MM.1S (cell line): ENCODE results near the gene KIDINS220.

Source experiments
- DNase-seq: peaks from one replicate; pipeline ENCODE4 v3.0.0-alpha.2; 2015
- H2AFZ ChIP-seq: fragments of 300-600 bp; sonication (generic); 2 replicates; pipeline ENCODE4 v1.6.0; 2016; ENCODE audit warnings: antibody characterized with exemption, low read length
- H3F3A ChIP-seq: fragments of 300-600 bp; sonication (generic); 2 replicates; pipeline ENCODE4 v1.6.1; 2016; ENCODE audit warnings: mild to moderate bottlenecking, antibody characterized with exemption, low read length, moderate library complexity, mixed read lengths; ENCODE audit not compliant: insufficient read depth
- H3K27ac ChIP-seq: fragments of 300-600 bp; sonication (generic); 2 replicates; pipeline ENCODE4 v1.5.1; 2016; ENCODE audit warnings: mild to moderate bottlenecking, low read length
- H3K27me3 ChIP-seq: fragments of 300-600 bp; sonication (generic); replicated peaks from 2 replicates; pipeline ENCODE4 v1.6.0; 2016; ENCODE audit warnings: low read length; ENCODE audit not compliant: insufficient read depth
- H3K36me3 ChIP-seq: fragments of 300-600 bp; sonication (generic); replicated peaks from 2 replicates; pipeline ENCODE4 v1.6.1; 2016; ENCODE audit warnings: mild to moderate bottlenecking, low read length, mixed read lengths; ENCODE audit not compliant: insufficient read depth
- H3K4me1 ChIP-seq: fragments of 300-600 bp; sonication (generic); 2 replicates; pipeline ENCODE4 v1.6.1; 2016; ENCODE audit warnings: low read length, mixed read lengths
- H3K4me2 ChIP-seq: fragments of 300-600 bp; sonication (generic); 2 replicates; pipeline ENCODE4 v1.6.0; 2016; ENCODE audit warnings: low read depth, low read length
- H3K4me3 ChIP-seq: fragments of 300-600 bp; sonication (generic); 2 replicates; pipeline ENCODE4 v1.5.1; 2016; ENCODE audit warnings: low read length, mixed read lengths
- H3K79me2 ChIP-seq: fragments of 300-600 bp; sonication (generic); 2 replicates; pipeline ENCODE4 v1.6.1; 2016; ENCODE audit warnings: mixed run types, low read length, mixed read lengths
- H3K9ac ChIP-seq: fragments of 300-600 bp; sonication (generic); 2 replicates; pipeline ENCODE4 v1.6.1; 2016; ENCODE audit warnings: low read length, mixed read lengths
- H3K9me2 ChIP-seq: fragments of 300-600 bp; sonication (generic); replicated peaks from 2 replicates; pipeline ENCODE4 v1.6.1; 2016; ENCODE audit warnings: mild to moderate bottlenecking, low read length, mixed read lengths; ENCODE audit not compliant: insufficient read depth
- H3K9me3 ChIP-seq: fragments of 300-600 bp; sonication (generic); replicated peaks from 2 replicates; pipeline ENCODE4 v1.6.1; 2016; ENCODE audit warnings: mild to moderate bottlenecking, low read length, mixed read lengths; ENCODE audit not compliant: insufficient read depth
- H4K20me1 ChIP-seq: fragments of 300-600 bp; sonication (generic); 2 replicates; pipeline ENCODE4 v1.6.1; 2016; ENCODE audit warnings: mild to moderate bottlenecking, low read length, moderate library complexity, mixed read lengths; ENCODE audit not compliant: insufficient read depth
- CTCF ChIP-seq: fragments of 300-600 bp; sonication (generic); IDR thresholded peaks from 2 replicates; pipeline ENCODE4 v1.5.1; 2016; ENCODE audit warnings: antibody characterized with exemption, low read length, mixed read lengths
- EZH2 ChIP-seq: fragments of 300-600 bp; sonication (generic); optimal IDR thresholded peaks from 2 replicates; pipeline ENCODE3; 2017; ENCODE audit warnings: low read depth, mild to moderate bottlenecking, antibody characterized with exemption, low read length, mixed read lengths
- EZH2phosphoT487 ChIP-seq: fragments of 300-600 bp; sonication (generic); IDR thresholded peaks from 2 replicates; pipeline ENCODE4 v1.6.1; 2018; ENCODE audit warnings: antibody characterized with exemption, low read length

KIDINS220 gene

GRCh38 chr2:8803658-8804379 is 33.6 kb downstream of the KIDINS220 start:
- H3F3A ChIP-seq: no peaks in the 10 kb centered on the region
- no peak overlapping the region for H3K27ac ChIP-seq
- peaks cover 7% of the 10 kb centered on the region; the same call in 1 of the 2 replicates for H3K36me3 ChIP-seq
- H3K27me3 ChIP-seq: no peaks in the 10 kb centered on the region
- H3K4me2 ChIP-seq: no peak overlapping the region
- no peaks in the 10 kb centered on the region for H3K9me3 ChIP-seq
- no peak overlapping the region for H3K4me3 ChIP-seq
- no peak overlapping the region for H3K9ac ChIP-seq
- H3K79me2 ChIP-seq: no peaks in the 10 kb centered on the region
- no peaks in the 10 kb centered on the region for H3K4me1 ChIP-seq
- no peak for DNase-seq
- H2AFZ ChIP-seq: no peak overlapping the region
- no peak for TF ChIP-seq EZH2phosphoT487
- TF ChIP-seq CTCF: no peak
- TF ChIP-seq EZH2: no peak
- H4K20me1 ChIP-seq: no peaks in the 10 kb centered on the region
- no peaks in the 10 kb centered on the region for H3K9me2 ChIP-seq

GRCh38 chr2:8802741-8803140 is 34.7 kb downstream of the KIDINS220 start:
- H3K27ac ChIP-seq: no peak overlapping the region
- no peak overlapping the region for H3K4me3 ChIP-seq
- no peak overlapping the region for H3K9ac ChIP-seq
- H3K9me2 ChIP-seq: no peaks in the 10 kb centered on the region
- H3K27me3 ChIP-seq: no peaks in the 10 kb centered on the region
- H3K36me3 ChIP-seq: peaks cover 7% of the 10 kb centered on the region; the same call in 1 of the 2 replicates
- no peaks in the 10 kb centered on the region for H4K20me1 ChIP-seq
- no peak overlapping the region for H3K4me2 ChIP-seq
- 0 out of 2 replicates have a peak, but pooled peaks cover under 1% of the 10 kb centered on the region for H3F3A ChIP-seq
- peaks cover 3% of the 10 kb centered on the region for H3K4me1 ChIP-seq
- no peaks in the 10 kb centered on the region for H3K9me3 ChIP-seq
- no peaks in the 10 kb centered on the region for H3K79me2 ChIP-seq
- TF ChIP-seq EZH2phosphoT487: no peak
- TF ChIP-seq CTCF: no peak
- no peak for TF ChIP-seq EZH2
- no peak for DNase-seq
- no peak overlapping the region for H2AFZ ChIP-seq

GRCh38 chr2:8800821-8801220 is 36.6 kb downstream of the KIDINS220 start:
- Histone ChIP-seq H3F3A (peaks cover 9% of the 10 kb centered on the region), H3K4me3 (no peak overlapping the region), H3K36me3 (peaks cover 3% of the 10 kb centered on the region; the same call in 1 of the 2 replicates), H3K27ac (no peak overlapping the region), H3K9me2 (no peaks in the 10 kb centered on the region), H3K4me1 (peaks cover 14% of the 10 kb centered on the region), H3K4me2 (no peak overlapping the region), H3K27me3 (no peaks in the 10 kb centered on the region), H3K9ac (no peak overlapping the region), H3K9me3 (no peaks in the 10 kb centered on the region), H4K20me1 (no peaks in the 10 kb centered on the region), H2AFZ (no peak overlapping the region), H3K79me2 (no peaks in the 10 kb centered on the region)
- no peak for TF ChIP-seq CTCF
- no peak for TF ChIP-seq EZH2
- no peak for TF ChIP-seq EZH2phosphoT487
- DNase-seq: no peak
